ENCODE data around the gene BSND.

BSND gene

GRCh38 chr1:54969879-54970278, 28.9 kb upstream of the BSND start:
- Mint-ChIP-seq H3K4me3 (no peak overlapping the region), H3K27me3 (peaks cover 33% of the 10 kb centered on the region), H3K27ac (no peak overlapping the region)

GRCh38 chr1:54970901-54971300, 27.8 kb upstream of the BSND start:
- ATAC-seq, result peak; percentile 6
- peaks cover 3% of the 10 kb centered on the region for H3K9me3 Mint-ChIP-seq

More at GRCh38 chr1:54969879-54970278, 28.9 kb upstream of the BSND start:
- Mint-ChIP-seq H3K36me3 (no peaks in the 10 kb centered on the region), H3K4me1 (peaks cover 24% of the 10 kb centered on the region), H3K9me3 (peaks cover 3% of the 10 kb centered on the region)
- no peak for ATAC-seq

GRCh38 chr1:54971317-54971791, 27.4 kb upstream of the BSND start:
- peak; percentile 91 for ATAC-seq
- no peaks in the 10 kb centered on the region for H3K36me3 Mint-ChIP-seq
- H3K27me3 Mint-ChIP-seq, result peaks cover 42% of the 10 kb centered on the region
- H3K27ac Mint-ChIP-seq, result peak overlapping the region; percentile 7
- H3K4me3 Mint-ChIP-seq, result no peak overlapping the region
- peaks cover 14% of the 10 kb centered on the region for H3K4me1 Mint-ChIP-seq
- H3K9me3 Mint-ChIP-seq, result peaks cover 3% of the 10 kb centered on the region

More at GRCh38 chr1:54970901-54971300, 27.8 kb upstream of the BSND start:
- H3K4me1 Mint-ChIP-seq, result peaks cover 19% of the 10 kb centered on the region
- H3K4me3 Mint-ChIP-seq, result no peak overlapping the region
- H3K27me3 Mint-ChIP-seq, result peaks cover 42% of the 10 kb centered on the region
- H3K36me3 Mint-ChIP-seq, result no peaks in the 10 kb centered on the region
- peak overlapping the region; percentile 7 for H3K27ac Mint-ChIP-seq

GRCh38 chr1:54972436-54972835, 26.3 kb upstream of the BSND start:
- no peak overlapping the region for H3K27ac Mint-ChIP-seq
- H3K27me3 Mint-ChIP-seq, result peaks cover 33% of the 10 kb centered on the region
- no peaks in the 10 kb centered on the region for H3K36me3 Mint-ChIP-seq
- H3K4me1 Mint-ChIP-seq, result peaks cover 9% of the 10 kb centered on the region
- no peak overlapping the region for H3K4me3 Mint-ChIP-seq
- peaks cover 3% of the 10 kb centered on the region for H3K9me3 Mint-ChIP-seq
- no peak for ATAC-seq

GRCh38 chr1:54973205-54973921, 25.4 kb upstream of the BSND start:
- no peak overlapping the region for H3K27ac Mint-ChIP-seq
- H3K4me1 Mint-ChIP-seq, result peaks cover 9% of the 10 kb centered on the region
- ATAC-seq, result no peak
- H3K36me3 Mint-ChIP-seq, result no peaks in the 10 kb centered on the region
- no peak overlapping the region for H3K4me3 Mint-ChIP-seq
- peaks cover 41% of the 10 kb centered on the region for H3K27me3 Mint-ChIP-seq
- H3K9me3 Mint-ChIP-seq, result peaks cover 3% of the 10 kb centered on the region

- H3K27me3 Mint-ChIP-seq, result peaks cover 42% of the 10 kb centered on the region
- H3K36me3 Mint-ChIP-seq, result no peaks in the 10 kb centered on the region
- H3K4me3 Mint-ChIP-seq, result no peak overlapping the region
- H3K27ac Mint-ChIP-seq, result no peak overlapping the region
- H3K9me3 Mint-ChIP-seq, result peaks cover 3% of the 10 kb centered on the region
- ATAC-seq, result no peak
- H3K4me1 Mint-ChIP-seq, result peaks cover 9% of the 10 kb centered on the region
Observed at GRCh38 chr1:54975356-54976108, 23.2 kb upstream of the BSND start.

GRCh38 chr1:54976747-54977146, 22.0 kb upstream of the BSND start:
- peaks cover under 1% of the 10 kb centered on the region for H3K4me1 Mint-ChIP-seq
- peaks cover 3% of the 10 kb centered on the region for H3K9me3 Mint-ChIP-seq
- H3K27me3 Mint-ChIP-seq, result peaks cover 54% of the 10 kb centered on the region
- no peak overlapping the region for H3K27ac Mint-ChIP-seq
- ATAC-seq, result no peak
- no peaks in the 10 kb centered on the region for H3K36me3 Mint-ChIP-seq
- no peak overlapping the region for H3K4me3 Mint-ChIP-seq

GRCh38 chr1:54977533-54978297, 21.0 kb upstream of the BSND start:
- no peaks in the 10 kb centered on the region for H3K36me3 Mint-ChIP-seq
- no peak overlapping the region for H3K4me3 Mint-ChIP-seq
- no peak for ATAC-seq
- H3K27ac Mint-ChIP-seq, result no peak overlapping the region
- H3K9me3 Mint-ChIP-seq, result peaks cover 3% of the 10 kb centered on the region
- peaks cover 60% of the 10 kb centered on the region for H3K27me3 Mint-ChIP-seq
- H3K4me1 Mint-ChIP-seq, result no peaks in the 10 kb centered on the region

- H3K27ac Mint-ChIP-seq, result no peak overlapping the region
- H3K9me3 Mint-ChIP-seq, result peaks cover 3% of the 10 kb centered on the region
- no peaks in the 10 kb centered on the region for H3K4me1 Mint-ChIP-seq
- H3K27me3 Mint-ChIP-seq, result peaks cover 51% of the 10 kb centered on the region
- H3K36me3 Mint-ChIP-seq, result no peaks in the 10 kb centered on the region
- H3K4me3 Mint-ChIP-seq, result no peak overlapping the region
- no peak for ATAC-seq
Observed at GRCh38 chr1:54978528-54979326, 20.0 kb upstream of the BSND start.

- H3K27ac Mint-ChIP-seq, result no peak overlapping the region
- H3K27me3 Mint-ChIP-seq, result peaks cover 57% of the 10 kb centered on the region
- H3K4me3 Mint-ChIP-seq, result no peak overlapping the region
- H3K4me1 Mint-ChIP-seq, result no peaks in the 10 kb centered on the region
- no peak for ATAC-seq
- peaks cover under 1% of the 10 kb centered on the region for H3K9me3 Mint-ChIP-seq
- no peaks in the 10 kb centered on the region for H3K36me3 Mint-ChIP-seq
Observed at GRCh38 chr1:54979327-54979891, 19.3 kb upstream of the BSND start.

GRCh38 chr1:54980046-54980527, 18.6 kb upstream of the BSND start:
- Mint-ChIP-seq H3K4me3 (no peak overlapping the region), H3K27me3 (peaks cover 60% of the 10 kb centered on the region), H3K4me1 (no peaks in the 10 kb centered on the region), H3K36me3 (no peaks in the 10 kb centered on the region), H3K27ac (no peak overlapping the region), H3K9me3 (no peaks in the 10 kb centered on the region)
- no peak for ATAC-seq

GRCh38 chr1:54980528-54981241, 18.0 kb upstream of the BSND start, which contains the start of gene TMEM61:
Gene TMEM61 (plus strand): TSS chr1:54980628. CDS start chr1:54981066, 438 bp downstream.
- peaks cover 54% of the 10 kb centered on the region for H3K27me3 Mint-ChIP-seq
- no peak for ATAC-seq
- no peak within 1 kb of the TSS for H3K4me3 Mint-ChIP-seq

GRCh38 chr1:54981466-54981865, 17.3 kb upstream of the BSND start:
- H3K4me1 Mint-ChIP-seq, result no peaks in the 10 kb centered on the region
- H3K9me3 Mint-ChIP-seq, result no peaks in the 10 kb centered on the region
- H3K27me3 Mint-ChIP-seq, result peaks cover 59% of the 10 kb centered on the region
- H3K4me3 Mint-ChIP-seq, result no peak overlapping the region
- no peaks in the 10 kb centered on the region for H3K36me3 Mint-ChIP-seq
- no peak overlapping the region for H3K27ac Mint-ChIP-seq
- no peak for ATAC-seq

More at GRCh38 chr1:54980528-54981241, 18.0 kb upstream of the BSND start, which contains the start of gene TMEM61:
- Mint-ChIP-seq H3K36me3 (no peaks in the 10 kb centered on the region), H3K9me3 (no peaks in the 10 kb centered on the region), H3K4me1 (no peaks in the 10 kb centered on the region), H3K27ac (no peak within 1 kb of the TSS)

Measured in stimulated activated memory B cell treated with anti-CD40 and anti-IgM and Interleukin-4, amounts not matched to agents 10 μg/mL and 1 μg/mL and 100 μg/mL, for 72 hours (primary cell).